SIG-M5 treated with dmso at 0.1 percent for 504 hours (cell line): ENCODE measurements around the gene KIAA1217.
"Not testable (repeated sequence)": the region's sequence is repeated elsewhere in the genome, so short reads cannot be mapped to it uniquely, and the experiment has no call there.

Source experiments
- DNase-seq: peaks from one replicate; lab custom pipeline; 2025; ENCODE audit not compliant: unreplicated experiment; lab: John Stamatoyannopoulos, UW

Gene KIAA1217

DNA sequence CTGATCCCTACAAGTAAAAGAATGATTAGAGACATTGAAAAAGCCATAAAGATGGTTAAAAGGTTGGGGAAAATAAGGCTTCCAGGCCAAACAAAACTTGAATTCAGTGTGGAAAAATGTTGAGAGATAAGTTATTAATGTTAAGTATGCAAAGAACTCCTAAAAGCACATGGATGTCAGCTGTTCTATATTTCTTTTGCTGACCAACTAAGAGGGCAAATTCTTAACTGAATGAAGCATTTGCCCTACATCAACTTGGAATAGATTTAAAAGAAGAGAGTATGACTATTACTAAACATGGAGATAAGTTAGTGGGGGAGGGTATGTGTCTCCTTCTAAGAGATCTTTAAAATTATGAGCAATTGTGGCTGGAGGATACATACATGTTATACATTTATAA lies 124.8 kb downstream of the KIAA1217 start:
- no peak for DNase-seq

DNA sequence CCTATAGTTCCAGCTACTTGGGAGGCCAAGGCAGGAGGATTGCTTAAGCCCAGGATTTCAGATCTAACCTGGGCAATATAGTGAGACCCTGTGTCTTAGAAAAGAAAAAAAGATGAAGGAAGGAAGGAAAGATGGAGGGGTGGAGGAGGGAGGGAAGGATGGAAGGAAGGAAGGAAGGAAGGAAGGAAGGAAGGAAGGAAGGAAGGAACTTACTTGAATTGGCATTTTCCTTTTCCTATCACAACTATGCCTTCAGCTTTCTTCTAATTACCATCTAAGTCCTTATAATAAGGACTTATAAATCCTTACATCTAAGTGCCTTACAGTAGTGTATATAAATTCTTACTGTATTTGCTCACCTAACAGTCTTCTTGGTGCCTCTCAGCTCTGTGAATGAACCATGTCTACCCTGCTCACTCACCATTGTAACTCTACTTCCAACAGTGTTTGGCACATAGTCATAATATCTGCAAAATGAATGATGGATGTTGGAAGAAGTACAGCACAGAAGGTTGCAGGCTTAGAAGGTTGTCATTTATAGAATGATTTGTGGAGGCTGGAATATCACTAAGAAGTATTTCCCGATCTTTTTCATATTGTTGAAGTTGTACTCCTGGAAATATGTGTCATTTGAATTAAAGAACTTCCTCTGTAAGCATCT lies 125.5 kb downstream of the KIAA1217 start:
- DNase-seq: no peak

DNA sequence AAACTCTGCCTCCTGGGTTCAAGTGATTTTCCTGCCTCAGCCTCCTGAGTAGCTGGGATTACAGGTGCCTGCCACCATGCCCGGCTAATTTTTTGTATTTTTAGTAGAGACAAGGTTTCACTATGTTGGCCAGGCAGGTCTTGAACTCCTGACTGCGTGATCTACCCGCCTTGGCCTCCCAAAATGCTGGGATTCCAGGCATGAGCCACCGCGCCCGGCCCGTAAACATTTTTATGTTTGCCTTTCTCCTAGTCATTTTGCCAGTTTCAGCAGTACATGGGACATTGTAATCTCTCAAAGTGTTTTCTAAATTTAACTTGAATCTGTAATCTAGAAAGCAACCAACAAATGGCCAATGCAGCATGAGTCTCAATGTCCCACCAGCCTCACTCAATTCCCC lies 128.8 kb downstream of the KIAA1217 start:
- not testable (repeated sequence) for DNase-seq

DNA sequence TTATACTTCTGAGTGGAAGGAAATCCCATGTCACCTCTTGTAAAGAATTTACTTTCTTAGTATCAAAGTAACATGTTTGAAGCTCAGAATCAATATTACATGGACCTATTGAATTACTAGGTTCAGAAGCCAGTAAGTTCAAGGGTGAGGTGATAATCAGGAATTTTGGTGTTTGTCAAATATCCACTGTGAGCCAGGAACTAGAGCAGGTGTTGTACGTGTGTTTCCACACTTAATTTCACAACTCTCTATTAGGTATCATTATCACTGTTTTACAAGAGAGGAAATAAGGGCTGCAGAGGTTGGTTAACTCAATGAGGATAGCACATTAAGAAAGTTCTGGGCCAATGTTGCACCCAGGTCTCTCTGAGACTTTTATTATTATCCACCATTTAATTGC lies 130.4 kb downstream of the KIAA1217 start:
- no peak for DNase-seq

DNA sequence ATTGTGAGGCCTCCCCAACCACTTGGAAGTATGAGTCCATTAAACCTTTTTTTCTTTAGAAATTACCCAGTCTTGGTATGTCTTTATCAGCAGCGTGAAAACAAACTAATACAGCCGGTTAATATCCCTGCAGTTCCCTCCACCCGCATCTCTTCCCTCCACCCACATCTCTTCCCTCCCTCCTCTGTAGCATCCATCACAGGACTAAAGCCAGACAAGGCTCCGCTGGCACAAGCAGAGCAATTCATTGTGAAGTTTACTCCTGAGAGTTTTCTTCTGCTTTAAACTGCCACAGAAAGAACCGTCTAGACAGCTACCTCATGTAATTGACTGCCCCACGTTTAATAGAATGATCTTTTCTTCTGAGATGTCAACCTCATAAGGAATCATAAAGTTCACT lies 131.5 kb downstream of the KIAA1217 start:
- DNase-seq: no peak

DNA sequence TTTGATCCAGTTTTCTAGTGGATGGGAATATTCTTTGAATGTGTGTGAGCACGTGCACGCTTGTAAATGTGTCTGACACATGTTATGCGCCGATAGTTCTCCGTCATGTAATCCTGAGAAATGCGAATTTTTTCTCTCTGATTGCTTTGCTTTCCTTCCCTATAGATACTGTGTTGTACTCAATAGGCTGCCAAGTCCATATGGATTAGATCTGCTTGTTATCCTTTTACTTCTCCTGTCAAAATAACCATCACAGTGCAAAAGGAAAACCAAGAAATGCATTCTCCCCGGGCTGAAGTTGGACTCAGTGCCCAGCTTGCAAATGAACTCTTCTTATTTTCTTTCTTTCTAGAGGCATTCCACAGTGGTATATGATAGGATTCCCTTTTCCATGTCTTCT lies 131.9 kb downstream of the KIAA1217 start:
- DNase-seq: no peak

DNA sequence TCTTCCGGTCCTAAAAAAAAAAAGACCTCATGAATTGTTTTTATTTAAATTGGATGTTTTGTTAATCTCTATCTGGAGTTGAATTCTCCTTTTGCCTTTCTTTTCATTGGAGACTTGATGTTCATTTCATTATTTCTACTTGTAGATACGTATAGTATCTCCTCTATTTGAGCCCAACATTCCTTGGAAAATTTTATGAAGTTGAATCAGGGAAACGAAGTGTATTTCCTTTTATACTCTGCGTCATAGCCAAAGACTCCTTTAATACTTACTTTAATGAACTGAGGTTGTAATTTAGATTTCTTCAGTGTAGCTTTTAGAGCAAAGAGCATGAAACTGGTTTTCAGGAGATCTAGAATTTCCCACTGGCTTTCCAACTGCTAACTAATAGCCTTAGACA lies 132.4 kb downstream of the KIAA1217 start:
- no peak for DNase-seq

DNA sequence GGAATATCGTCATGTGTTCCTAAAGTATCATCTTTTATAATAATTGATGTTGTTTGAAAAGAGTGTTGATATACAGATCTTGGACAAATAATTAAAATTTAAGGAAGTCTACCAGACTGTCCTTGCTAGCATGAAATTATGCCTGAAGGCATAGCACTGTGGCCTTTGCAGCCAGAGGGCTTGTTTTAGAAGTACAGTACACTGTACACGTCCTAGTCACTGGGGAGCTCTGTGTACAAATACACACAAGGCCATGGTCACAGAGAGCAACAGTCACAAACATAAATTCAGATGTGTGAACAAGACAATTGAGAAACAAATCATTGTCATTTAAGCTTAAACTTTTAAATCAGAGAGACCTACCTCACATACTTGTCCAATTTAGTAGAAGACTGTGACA lies 133.0 kb downstream of the KIAA1217 start:
- no peak for DNase-seq

DNA sequence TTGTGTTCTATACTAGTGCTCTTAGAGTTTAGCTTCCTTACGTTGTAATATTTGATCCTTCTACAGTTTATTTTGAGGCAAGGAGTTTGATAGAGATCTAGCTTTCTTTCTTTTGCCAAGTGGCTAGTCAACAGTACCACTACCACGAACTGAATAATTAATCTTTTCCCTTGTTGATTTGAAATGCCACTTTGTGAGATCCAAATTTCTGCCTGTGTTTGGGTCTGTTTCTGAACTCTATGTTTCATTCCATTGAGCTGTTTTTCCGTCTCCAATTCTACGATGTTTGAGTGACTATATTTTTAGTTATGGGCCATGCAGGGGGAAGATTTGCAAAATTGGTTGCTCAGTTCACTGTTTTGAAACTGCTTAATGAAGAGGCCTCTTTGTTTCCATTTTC lies 134.7 kb downstream of the KIAA1217 start:
- no peak for DNase-seq

DNA sequence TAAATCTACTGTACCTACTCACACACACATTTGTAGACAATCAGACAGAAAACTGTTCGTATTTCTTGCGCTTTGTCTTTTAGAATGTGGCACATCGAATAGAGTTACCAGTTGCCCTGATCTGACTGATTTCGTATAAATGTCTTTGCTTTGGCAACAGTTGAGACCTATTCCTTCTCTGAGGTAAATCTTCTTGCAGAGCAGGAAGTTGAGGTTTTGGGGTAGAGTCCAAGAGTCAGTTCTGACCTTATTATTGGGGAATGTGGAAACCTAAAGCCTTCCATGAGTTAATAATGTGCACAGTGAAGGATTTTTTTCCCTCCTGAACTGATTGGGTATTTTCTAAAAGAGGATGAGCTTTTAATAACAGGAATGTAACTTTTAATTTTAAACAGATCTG lies 135.3 kb downstream of the KIAA1217 start:
- DNase-seq: no peak

DNA sequence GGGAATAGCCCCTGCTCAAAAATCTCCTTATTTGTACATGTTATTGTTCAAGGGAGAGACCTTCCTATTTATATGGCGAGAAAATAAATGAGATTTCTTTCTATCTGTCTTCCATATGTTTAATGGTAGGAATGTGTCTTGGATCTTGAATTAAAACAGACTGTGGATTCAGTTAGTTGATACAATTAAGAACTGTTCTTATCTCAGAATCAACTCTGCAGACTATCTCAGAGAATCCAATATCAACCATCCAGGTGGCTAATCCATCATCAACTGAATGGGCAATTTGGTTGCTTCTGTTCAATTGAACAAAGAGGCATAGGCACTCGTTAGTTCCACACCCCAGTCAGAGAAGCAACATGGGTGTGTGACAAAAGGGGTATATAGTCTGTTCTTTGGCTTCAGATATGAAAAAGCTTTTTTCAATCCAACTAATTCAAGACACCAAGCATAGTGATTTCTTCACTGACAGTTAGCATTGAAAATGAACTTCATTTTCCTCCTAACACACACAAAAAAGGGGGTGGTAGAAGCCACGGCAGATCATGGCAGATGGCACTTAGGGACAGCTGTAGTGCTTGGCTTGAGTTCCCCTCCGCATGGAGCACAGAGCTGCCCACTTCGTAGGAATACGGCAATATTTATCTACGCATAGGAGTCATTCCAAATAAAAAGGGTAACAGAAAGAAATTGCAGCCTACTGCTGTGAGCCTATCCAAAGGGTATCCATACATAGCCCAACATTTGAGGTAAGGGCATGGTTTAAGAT lies 135.9 kb downstream of the KIAA1217 start:
- no peak for DNase-seq

DNA sequence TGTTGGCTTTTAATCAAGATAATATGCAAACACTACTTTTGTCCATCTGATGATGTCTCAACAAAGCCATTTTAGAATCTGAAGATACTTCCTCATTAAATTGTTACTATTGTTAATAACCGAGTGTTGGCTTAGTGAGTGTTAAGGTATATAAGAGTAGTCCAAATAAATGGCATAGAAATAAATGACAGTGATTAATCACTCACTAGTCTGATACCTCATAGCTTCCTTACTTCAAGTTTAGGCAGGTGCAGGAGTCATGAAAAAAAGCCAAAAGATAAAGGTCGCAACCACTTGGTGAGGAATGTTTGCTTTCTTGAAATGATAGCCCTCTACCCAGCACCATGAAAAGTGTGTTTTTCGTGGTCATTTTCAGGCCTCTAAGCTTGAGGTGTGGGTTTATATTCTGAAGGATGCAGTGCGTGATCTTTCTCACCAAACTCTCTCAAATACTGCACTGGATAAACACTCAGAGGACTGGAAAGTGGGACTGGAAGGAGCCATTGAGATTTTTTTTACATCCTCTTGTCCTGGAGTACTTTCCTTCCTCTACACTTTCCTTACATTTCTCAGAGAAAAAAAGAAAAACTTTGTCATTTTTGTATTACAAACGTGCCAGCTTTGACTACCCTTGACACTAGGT lies 138.1 kb downstream of the KIAA1217 start:
- no peak for DNase-seq

DNA sequence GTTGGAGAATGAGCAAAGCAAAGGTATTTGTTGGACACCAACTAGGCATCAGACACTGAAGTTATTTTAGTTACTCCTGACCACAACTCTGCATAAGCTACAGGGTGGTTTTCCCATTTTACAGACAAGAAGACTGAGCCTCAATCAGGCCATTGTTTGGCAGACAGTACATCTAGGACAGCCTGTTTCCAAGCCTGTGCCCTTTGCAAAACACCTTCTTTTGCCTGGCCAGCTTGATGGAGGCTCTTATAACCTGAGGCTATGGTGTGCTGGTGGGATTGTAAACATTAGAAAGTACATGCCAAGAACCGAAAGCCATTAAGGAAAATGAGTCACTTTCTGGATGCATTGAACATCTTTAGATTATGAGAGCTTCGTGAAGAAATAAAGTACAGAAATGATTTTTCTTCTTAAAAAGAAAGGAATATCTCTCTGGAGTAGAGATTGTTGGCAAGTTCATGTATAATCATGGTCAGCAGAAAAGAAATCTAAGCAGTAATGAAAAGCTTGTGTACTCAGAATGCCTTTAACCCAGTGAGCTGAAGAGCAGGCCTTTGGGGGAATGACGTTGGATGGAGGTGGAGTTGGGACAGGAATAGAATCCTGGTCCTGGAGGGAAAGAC lies 140.6 kb downstream of the KIAA1217 start:
- no peak for DNase-seq

DNA sequence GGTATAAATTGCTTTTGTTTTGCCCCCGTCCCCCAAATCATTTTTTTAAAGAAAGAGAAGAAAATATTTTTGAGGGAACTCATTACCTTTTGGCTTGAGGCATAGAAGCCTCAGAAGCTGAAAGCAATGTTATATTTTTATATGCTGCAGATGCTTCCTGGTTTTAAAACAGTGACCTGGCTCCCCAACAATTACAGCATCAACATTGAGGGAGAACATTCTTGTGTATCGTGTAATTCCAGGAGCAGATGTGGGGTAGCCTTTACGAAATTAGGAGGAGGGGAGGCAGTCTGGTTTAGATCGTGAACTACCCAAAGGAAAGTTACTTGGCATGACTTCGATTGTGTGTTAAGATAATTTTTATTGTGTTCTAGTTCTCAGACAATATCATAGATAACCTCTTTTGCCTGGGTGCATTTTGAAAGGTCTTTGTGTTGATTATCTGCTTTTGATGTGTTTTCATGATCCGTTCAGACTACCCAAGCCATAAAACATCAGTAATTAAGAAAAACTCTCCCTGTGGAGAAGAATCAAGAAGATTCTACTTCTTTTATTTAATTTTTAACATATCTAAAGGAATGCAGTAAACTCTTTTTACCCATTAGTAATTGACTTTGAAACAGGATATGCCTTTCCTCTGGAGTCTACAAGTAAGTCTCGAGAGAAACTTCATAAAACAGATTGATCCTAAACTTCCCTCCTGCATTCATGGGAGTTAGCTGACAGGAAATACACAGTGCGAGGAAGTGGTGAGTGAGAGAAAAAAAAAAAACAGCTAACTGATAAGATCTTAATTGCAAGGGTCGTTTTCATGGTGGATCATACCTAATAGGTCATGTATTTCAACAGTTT lies 141.4 kb downstream of the KIAA1217 start:
- DNase-seq: no peak

DNA sequence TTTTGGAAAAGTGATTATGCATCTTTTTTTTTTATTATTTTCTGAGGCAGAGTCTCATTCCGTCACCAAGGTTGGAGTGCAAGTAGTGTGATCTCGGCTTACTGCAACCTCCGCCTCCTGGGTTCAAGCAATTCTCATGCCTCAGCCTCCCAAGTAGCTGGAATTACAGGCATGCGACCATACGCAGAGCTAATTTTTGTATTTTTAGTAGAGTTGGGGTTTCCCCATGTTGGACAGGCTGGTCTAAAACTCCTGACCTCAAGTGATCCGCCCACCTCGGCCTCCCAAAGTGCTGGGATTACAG lies 141.9 kb downstream of the KIAA1217 start:
- not testable (repeated sequence) for DNase-seq

DNA sequence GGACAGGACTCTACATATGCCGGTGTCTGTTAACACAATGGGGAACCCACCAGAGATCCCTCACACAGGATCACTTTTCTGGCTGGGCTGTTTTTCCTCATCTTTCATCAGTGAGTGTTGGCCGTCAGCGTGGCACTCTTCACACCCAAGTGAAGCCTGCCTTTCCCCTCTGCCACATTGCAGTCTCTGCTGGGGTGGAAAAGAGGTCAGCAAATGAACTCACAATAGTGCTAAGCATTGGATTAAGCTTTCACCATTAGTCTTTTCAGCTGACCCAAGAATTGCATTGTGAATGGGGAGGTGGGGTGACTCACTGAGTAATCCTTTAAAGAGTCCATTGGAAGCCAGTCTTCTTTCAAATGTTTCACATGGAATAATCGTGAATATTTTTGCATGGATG lies 143.0 kb downstream of the KIAA1217 start:
- DNase-seq: no peak

DNA sequence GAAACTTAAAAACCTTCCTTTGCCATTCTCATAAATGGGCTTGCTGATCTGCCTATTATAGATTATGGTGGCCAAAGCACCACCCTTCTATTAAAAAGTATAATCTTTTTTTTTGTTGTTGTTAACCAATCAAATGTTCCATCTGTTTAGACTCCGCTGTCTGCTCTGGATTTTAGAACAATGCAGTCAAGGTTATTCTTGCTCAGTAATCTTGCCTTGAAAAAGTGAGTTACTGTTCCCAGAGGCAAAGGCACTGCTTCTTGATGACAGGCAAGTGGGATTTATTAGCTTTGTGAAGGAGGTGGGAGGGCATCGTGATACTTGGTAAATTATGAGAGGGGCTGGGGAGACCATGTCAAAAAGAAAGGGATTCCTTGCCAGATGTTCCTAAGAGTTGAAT lies 143.5 kb downstream of the KIAA1217 start:
- DNase-seq: no peak

DNA sequence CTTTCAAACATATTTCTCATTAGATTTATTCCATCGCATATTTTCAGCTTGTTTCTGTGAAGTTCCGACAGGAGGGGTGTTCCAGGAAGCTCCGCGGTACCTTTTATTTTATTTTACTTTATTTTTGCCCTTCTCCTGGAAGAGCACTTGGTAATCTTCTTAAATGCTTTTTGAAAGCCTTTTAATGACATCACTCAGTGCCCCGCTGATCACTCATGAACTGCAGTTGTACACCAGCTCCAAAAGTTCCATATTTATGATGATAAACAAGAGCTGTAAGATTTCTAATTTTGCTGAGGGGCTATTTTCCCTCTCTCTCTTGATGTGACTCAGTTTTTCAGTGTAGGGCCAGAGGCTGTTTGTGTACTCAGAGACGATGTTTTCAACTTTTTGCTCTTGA lies 144.4 kb downstream of the KIAA1217 start:
- no peak for DNase-seq

DNA sequence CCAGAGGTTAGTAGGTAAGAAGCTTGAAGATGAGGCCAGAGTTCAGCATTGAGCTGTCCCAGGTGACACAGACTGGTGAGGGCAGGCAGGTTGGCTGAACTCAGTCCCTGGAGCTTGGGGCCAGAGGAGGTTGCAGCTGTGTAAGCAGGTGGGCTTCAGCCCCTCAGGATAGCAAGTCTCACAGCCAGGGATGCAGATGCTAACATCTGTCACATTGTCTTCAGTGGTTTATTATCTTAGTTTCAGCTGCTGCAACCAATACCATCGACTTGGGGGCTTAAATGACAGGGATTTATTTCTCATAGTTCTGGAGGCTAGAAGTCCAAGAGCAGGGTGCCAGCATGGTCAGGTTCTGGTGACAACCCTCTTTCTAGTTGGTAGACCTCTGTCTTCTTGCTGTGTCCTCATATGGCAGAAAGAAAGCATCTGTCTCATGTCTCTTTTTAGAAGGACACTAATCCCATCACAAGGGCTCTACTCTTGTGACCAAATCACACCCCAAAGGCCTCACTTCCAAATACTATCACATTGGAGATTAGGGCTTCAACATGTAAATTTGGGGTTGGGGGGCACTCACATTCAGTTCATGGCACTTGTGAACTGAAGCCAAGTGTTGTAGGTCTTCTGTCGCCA lies 146.2 kb downstream of the KIAA1217 start:
- no peak for DNase-seq

DNA sequence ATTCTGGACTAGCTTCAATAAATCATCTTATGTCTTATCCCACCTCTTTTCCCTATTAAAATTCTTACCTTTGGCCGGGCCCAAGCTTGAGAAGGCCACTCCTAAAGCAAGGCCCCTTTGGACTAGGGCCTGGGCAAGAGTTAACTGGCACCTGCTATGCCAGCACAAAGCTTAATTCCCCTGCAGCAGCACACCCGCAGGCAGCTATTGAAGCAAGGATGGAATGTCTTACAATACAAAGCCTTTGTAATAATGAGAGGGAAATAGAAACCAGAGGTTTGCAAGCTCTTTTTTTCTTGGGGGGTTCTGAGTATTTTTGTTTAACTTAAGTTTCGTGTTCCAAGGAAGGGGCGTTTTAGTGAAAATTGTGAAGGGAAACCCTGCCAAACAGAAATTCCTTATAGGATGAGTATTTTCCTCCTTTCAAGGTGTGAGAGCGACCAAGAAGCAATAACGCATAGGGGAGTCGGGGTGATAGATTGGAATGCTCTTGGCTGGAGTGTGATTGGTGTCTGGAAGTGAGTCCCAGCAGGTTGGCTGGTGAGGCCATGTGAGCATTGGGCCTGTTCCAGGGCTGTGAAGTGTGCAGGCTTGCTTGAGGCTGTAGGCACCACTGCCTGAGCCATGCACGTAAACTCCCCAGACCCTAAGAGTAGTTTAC lies 148.5 kb downstream of the KIAA1217 start:
- DNase-seq: no peak
